NCI-H82 (cell line): Measurements from ENCODE around the gene SPRED3.

Experiments
- DNase-seq: peaks from one replicate; lab custom pipeline; 2025; lab: John Stamatoyannopoulos, UW

SPRED3 gene

GRCh38 chr19:38445362-38445761, 56.9 kb downstream of the SPRED3 start:
- DNase-seq = no peak

DNA sequence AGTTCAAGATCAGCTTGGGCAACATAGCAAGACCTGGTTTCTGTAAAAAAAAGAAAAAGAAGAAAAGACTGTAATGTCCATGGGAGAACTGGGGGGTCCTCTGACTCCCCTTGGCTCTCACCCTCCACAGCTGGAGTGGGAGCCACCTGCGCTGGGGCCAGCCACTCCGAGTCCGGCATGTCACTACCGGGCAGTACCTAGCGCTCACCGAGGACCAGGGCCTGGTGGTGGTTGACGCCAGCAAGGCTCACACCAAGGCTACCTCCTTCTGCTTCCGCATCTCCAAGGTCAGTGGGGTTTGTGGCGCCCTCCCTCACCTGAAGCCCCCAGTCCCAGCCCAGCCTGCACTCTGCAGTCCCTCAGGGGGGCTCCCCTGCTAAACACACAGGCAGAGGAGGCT, 59.7 kb downstream of the SPRED3 start:
- DNase-seq = no peak
